ENCODE data around the gene ENPP1.

GRCh38 chr6:131811500-131811899, 3.7 kb downstream of the ENPP1 start:
- TF ChIP-seq, protein P1, sequence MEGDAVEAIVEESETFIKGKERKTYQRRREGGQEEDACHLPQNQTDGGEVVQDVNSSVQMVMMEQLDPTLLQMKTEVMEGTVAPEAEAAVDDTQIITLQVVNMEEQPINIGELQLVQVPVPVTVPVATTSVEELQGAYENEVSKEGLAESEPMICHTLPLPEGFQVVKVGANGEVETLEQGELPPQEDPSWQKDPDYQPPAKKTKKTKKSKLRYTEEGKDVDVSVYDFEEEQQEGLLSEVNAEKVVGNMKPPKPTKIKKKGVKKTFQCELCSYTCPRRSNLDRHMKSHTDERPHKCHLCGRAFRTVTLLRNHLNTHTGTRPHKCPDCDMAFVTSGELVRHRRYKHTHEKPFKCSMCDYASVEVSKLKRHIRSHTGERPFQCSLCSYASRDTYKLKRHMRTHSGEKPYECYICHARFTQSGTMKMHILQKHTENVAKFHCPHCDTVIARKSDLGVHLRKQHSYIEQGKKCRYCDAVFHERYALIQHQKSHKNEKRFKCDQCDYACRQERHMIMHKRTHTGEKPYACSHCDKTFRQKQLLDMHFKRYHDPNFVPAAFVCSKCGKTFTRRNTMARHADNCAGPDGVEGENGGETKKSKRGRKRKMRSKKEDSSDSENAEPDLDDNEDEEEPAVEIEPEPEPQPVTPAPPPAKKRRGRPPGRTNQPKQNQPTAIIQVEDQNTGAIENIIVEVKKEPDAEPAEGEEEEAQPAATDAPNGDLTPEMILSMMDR (tag by site-specific recombination; IDR thresholded peaks at IDR 0.05): no peak
- TF ChIP-seq ZNF423 (tag by site-specific recombination; IDR thresholded peaks at IDR 0.05): no peak
- no peak for TF ChIP-seq ZNF521 (tag by site-specific recombination; IDR thresholded peaks at IDR 0.05)
- no peak for TF ChIP-seq MZF1 (tag by site-specific recombination; IDR thresholded peaks at IDR 0.05; ENCODE audit: borderline replicate concordance)
- no peak for TF ChIP-seq ZNF449 (tag by site-specific recombination; IDR thresholded peaks at IDR 0.05)
- TF ChIP-seq BCL11A (tag by site-specific recombination; IDR thresholded peaks at IDR 0.05; ENCODE audit: low read depth): no peak

Measured in HEK293 (cell line).